HG03432 (cell line): ENCODE results near the gene VEGFA.
"Not testable (repeated sequence)": the region's sequence is repeated elsewhere in the genome, so short reads cannot be mapped to it uniquely, and the experiment has no call there.

ENCODE experiments used
- ATAC-seq: cut with Tn5 transposase; IDR thresholded peaks from one replicate; pipeline ENCODE4 v1.9.1; 2021; ENCODE audit warnings: mild to moderate bottlenecking, moderate library complexity; ENCODE audit not compliant: unreplicated experiment

The VEGFA gene

DNA sequence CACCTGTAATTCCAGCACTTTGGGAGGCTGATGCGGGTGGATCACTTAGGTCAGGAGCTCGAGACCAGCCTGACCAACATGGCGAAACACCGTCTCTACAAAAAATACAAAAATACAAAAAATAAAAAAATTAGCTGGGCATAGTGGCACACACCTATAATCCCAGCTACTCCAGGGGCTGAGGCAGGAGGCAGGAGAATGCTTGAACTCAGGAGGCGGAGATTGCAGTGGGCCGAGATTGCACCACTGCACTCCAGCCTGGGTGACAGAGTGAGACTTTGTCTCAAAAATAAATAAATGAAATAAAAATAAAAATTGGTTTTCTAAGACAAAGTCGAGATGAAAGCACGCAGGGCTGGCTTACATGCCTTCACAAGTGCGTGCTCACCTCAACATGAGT, 49.0 kb downstream of the VEGFA start:
- not testable (repeated sequence) for ATAC-seq

- ATAC-seq: no peak
These were observed 49.9 kb downstream of the VEGFA start for GRCh38 chr6:43819958-43820357.

- no peak for ATAC-seq
These were observed 50.5 kb downstream of the VEGFA start for GRCh38 chr6:43820486-43820885.

GRCh38 chr6:43821101-43821886, 51.3 kb downstream of the VEGFA start:
- ATAC-seq: no peak

GRCh38 chr6:43823390-43823789, 53.4 kb downstream of the VEGFA start:
- no peak for ATAC-seq

- no peak for ATAC-seq
These were observed 54.1 kb downstream of the VEGFA start for GRCh38 chr6:43823879-43824702.

DNA sequence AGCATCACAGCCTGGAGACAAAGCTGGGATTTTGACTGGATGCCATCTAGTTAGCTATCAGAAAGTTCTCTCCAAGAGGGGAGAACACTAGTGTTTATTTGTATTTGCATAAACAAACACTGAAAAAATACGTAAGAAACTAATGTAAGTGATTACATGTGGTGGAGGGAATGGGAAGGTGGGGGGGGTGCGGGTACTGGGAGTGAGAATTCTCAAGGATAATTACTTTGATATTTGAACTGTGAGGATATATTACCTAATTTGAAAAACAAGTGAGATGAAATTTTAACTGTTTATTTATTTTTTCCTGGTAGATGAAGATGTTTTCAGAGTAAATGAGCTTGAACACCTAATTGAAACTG, 54.7 kb downstream of the VEGFA start:
- ATAC-seq: no peak

DNA sequence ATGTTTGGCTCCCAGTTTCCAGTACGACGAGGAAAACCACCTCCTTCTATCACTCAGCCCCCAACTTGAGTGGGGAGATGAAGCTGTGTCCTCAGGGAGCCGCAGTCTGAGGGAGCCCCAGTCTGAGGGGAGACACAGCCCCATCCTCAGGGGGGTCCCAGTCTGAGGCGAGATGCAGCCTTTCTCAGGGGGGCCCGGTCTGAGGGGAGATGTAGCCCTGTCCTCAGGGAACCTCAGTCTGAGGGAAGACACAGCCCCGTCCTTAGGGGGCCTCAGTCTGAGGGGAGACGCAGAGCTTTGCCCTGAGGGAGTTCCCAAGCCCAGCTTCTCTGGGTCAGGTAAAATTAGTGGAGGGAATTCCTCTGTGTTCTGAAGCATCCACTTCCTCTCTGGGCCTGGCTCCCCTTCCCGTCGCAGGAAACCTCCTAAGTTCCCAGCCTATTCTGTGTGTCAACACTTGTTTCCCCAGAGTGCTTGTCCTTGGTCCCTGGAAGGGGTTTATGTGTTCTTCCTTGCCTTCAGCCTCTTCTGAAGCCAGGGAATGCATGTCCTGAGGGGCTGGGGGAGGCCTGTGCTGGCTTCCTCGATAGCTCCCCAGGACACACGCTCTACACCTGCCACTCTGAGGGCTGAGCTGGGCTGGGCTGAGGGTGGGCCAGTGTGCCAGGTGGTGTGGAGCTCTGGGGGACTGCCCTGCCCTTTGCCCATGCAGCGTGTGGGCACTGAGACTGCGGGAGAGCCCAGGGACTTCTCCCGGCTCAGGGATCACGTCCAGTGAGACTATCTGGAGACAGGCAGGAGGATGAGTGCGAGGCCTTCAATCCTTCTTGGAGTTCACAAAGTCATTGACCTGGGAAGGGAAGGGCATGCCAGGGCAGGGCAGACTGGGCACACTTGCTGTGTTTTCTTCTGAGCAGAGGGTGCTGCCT, 55.4 kb downstream of the VEGFA start:
- no peak for ATAC-seq

- ATAC-seq: no peak
These were observed 56.7 kb downstream of the VEGFA start for GRCh38 chr6:43826730-43827129.

- ATAC-seq: no peak
These were observed 57.9 kb downstream of the VEGFA start for GRCh38 chr6:43827898-43828297.

- ATAC-seq: no peak
These were observed 58.7 kb downstream of the VEGFA start for GRCh38 chr6:43828711-43829110.

GRCh38 chr6:43829470-43829869, 59.5 kb downstream of the VEGFA start:
- ATAC-seq: no peak

DNA sequence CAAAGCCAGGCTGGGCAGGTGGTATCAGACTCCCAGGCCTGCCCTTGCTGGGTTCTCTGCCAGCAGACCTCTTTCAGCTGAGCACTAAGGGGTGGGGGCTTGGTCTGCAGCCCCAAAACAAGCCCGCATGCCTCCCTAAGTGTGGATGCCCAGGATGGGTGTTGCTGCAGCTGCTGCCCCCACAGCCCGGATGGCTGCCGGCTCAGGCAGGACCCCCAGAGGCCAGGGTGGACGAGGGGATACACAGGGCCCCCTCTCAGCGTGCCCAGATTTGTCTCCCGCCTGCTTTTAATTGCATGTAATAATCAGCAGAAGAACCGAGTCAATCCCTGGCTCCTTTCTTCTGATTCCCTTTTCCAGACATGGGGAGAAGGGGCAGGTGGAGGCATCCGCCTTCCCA, 60.8 kb downstream of the VEGFA start:
- no peak for ATAC-seq

DNA sequence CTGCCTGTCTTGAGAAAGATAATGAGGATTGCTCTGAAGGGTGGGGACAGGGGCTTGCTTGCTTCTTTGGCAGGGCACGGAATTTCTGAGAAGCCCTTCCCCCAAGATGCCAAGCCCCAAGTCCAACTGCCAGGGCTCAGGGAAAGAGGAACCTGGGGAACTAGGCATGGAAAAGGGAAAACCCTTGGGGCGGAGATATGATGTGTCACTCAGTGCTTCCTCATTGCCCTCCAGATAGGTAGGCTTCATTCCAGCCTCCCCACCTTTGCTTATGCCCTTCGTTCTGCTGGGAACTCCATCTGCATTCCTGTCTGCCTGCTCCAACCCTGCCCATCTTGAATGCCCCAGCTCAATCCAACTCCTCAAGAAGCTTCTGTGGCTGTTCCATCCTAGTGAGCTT, 61.2 kb downstream of the VEGFA start:
- no peak for ATAC-seq

DNA sequence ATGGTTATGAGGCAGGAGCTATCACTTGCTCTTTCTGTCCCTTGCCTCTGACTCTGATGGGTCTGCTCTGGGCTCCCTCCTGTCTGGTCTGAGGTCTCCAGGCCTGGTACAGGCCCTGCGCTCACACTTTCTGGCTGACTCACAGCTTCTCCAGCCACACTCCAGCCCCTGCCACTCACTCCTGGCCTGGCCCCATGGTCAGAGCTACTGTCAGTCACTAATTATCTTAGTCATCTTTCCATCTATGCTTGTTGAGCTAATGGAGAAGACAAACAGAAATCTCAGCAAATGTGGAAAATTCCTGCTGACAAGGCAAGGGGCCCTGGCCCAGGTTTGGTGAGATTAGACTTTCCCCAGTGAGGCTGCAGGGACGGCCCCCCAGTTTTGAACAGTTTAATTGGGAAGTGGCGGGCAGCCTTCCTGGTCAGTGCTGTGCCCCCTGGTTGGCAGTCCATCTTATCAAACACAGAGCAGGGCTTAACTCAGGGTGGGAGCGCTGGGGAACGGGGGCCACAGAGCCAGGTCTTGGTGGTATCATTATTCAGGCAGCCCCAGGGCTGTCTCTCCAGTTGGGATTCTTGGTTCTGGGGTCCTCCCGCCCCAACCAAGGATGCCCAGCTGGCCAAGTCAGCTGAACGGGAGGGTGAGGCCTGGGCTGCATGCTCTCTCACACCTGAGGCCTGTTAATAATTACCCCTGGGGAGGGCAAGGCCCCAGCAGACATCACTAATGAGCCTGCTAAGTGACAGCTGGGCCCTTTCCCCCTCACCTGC, 63.4 kb downstream of the VEGFA start:
- ATAC-seq: no peak

DNA sequence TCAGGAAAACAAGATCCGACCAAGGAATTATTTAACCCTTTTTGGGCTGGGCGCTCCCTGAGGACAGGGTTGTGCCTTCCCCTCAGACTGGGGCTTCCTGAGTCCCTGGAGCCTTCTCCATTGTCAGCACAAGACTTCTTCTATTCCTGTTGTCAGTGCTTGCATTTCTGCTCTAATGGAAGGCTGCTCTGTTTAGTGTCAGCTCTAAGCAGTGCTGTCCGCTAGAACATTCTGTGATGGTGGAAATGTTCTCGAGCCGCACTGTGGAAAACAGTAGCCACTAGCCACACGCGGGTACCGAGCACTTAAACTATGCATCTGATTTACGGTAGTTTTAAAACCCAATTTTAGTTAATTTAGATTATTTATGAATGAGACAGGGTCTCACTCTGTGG, 64.0 kb downstream of the VEGFA start:
- ATAC-seq: no peak

DNA sequence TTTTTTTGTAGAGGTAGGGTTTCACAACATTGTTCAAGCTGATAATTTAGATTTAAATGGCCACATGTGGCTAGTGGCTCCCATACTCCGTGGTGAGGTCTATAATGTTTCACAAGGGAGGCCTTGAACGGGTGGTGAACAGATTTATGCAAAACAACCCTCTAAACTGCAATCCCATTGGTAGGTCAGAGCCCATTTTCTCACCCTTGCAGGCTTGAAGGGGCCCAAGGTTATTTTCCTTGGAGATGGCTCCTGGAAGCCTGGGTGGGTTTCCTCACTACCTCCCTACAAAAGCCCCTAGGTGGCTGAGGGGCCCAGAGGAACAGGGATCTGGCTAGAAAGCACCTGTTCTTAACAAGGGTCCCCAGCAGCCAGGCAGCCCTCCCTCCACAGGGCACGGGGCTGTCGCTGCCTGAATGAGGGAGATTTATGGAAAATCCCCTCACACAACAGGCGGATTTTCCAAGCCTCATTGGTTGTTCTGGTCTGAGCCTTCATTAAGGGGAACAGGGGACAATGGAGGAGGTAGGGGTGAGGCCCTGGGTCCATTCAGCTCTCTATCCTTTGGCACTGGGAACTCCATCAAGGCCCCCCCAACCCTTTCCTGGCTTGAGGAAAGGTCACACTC, 64.6 kb downstream of the VEGFA start:
- ATAC-seq: no peak

DNA sequence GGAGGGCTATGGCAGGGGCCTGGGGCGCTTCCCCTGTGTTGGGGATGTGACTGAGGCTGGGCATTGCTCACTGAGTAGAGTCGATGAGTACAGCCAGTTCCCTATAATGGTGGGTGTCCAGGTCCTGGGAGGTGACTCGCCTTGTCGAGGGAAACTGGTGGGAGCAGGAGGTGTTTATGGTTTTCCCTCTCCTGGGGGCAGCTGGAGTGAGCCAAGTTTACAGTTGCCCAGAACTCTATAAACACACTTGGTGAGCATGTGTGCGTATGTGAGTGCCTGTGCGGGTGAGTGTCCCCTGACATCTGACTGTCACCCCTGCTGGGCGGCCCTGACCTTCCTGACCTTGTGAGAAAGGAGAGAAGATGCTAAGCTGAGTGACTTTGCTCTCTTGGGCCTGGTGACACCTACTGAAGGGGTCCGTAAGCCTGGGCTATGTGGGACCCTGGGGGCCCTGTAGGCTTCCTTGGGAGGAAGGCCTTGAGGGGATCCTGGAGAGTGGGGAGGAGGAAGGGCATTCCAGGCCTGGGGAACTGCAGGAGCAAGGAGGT, 65.9 kb downstream of the VEGFA start:
- ATAC-seq: no peak
